Activated CD4-positive, CD25-positive, alpha-beta regulatory T cell treated with anti-CD3 and anti-CD28 coated beads, Interleukin-2, amount 50 U/mL, for 72 hours (primary cell): Measurements from ENCODE around the gene OR2T8.

Experiments
- DNase-seq: peaks from one replicate; pipeline ENCODE4 v3.0.0; 2021

The OR2T8 gene

DNA sequence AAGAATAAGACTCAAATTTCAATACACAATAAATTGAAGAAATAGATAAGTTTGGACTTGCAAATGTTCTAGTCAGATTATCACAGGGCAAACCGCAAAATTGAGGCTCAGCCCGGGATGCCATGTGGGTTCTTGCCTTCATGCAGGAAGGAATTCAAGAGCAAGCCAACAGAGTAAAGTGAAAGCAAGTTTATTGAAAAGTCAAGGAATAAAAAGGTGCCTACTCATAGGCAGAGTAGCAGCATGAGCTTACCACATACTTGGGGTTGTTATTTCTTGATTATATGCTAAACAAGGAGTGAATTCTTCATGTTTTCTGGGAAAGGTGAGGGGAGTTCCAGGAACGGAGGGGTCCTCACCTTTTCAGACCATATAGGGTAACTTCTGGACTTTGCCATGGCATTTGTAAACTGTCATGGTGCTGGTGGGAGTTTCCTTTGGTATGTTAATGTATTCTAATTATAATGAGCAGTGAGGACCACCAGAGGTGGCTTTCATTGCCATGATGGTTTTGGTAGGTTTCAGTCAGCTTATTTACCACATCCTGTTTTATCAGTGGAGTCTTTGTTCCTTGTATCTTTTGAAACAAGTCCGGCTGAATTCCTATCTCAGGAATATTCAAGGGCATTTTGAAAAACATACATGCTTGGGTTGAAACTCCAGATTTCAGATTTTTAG lies 43.0 kb downstream of the OR2T8 start:
- DNase-seq = no peak

DNA sequence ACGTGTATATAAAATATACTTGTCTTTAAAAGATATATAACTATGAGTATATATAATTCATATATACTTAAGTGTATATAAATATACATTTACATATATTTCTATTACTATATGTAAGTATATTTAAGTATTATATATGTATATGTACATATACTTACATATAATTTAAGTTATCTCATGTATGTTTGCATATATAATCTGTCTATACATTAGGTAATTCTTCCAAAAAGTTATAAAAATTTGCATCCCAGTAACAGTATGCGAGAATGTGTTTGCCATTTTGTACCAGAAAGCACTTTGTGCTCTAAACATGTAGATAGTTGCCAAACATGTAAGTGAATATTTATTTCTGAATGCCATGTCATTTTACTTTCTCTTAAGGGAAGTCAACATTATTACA lies 44.9 kb downstream of the OR2T8 start, which contains the start of gene OR2AK2:
Gene OR2AK2, plus strand, starts transcription at position 301 of the 400 bp plus-strand sequence. CDS start 144 bp downstream, outside the sequence.
- DNase-seq = no peak

DNA sequence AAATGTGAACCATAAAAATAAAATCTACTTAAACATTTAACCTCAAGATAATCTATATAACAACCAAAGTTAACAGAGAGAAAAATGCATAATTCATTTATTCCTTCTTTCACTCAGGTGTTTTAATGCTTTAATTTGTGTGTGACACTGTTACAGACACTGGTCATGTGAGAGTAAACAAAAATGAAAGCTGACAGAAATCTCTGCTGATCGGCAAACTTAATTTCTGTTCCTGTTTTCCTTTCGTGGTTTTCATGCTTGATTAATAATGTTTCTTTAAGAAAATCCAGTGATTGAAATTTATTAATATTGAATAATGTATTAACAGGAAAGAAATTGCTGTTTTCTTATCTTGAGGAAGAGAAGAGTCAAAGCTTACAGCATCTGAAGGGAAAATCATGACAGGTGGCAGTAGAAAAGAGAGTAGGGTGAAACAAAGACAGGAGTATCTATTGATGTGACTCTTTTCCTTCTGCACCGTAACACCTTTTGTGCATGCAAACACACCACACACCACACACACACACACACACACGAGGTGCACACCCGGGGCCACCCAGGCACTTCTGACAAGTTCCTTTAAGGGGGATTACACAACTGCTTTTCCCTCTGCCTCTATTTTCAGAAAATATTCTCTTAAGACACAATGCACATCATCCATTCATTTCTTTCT lies 46.6 kb downstream of the OR2T8 start:
- DNase-seq = no peak
